Uterus (tissue), 2 donors: Measurements from ENCODE around the gene HSPA12A.

Experiments
- CTCF ChIP-seq, 4 experiments: fragments of 200-600 bp in 2 of 4; fragments of 450-650 bp in 2 of 4; sonication (generic) in 2 of 4; IDR thresholded peaks; one replicate each; pipeline ENCODE4 v1.5.1; 2016 to 2019; ENCODE audit warnings: antibody characterized with exemption in 4 of 4, mild to moderate bottlenecking in 2 of 4, moderate library complexity in 1 of 4
- POLR2A ChIP-seq, 2 donors: fragments of 450-650 bp; IDR thresholded peaks; one replicate each; pipeline ENCODE4 v1.6.1; 2016; ENCODE audit warnings: antibody characterized with exemption in 2 of 2, mild to moderate bottlenecking in 1 of 2, moderate library complexity in 1 of 2

GRCh38 chr10:116676118-116676517 is 66.2 kb downstream of the HSPA12A start:
- TF ChIP-seq POLR2A (IDR thresholded peaks at IDR 0.05), result no peak
- no peak for TF ChIP-seq CTCF (IDR thresholded peaks at IDR 0.05)
